ENCODE results near the gene DMAC2L.

DMAC2L gene

DNA sequence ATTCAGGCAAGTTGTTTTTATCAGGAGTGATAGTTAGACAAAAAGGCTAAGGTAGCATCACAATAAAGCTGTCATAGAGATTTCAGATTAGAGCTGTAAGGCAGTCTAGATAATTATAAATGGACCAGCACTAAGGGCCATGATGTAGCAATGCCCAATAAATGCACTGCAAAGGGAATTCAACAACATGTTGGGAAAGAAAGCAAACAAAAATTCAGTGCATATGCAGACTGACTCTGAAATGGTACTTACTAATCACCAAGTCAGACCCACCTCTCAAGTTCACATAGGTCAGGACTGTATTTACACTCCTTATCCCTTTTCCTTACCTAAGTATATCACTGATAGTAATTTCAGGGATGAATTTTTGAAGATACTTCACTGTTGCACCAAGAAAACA is 47.1 kb upstream of the DMAC2L start:
- Histone ChIP-seq H3F3A (ENCODE audit: insufficient read depth) (no peaks in the 10 kb centered on the region), H3K4me2 (ENCODE audit: low read depth, low read length, poor library complexity, severe bottlenecking) (no peak overlapping the region), H3K4me3 (ENCODE audit: insufficient read depth, low read length, poor library complexity, severe bottlenecking) (no peak overlapping the region), H3K27ac (ENCODE audit: low read depth, low read length) (no peak overlapping the region), H2AFZ (ENCODE audit: low read depth, low read length, severe bottlenecking) (no peak overlapping the region), H3K9me3 (ENCODE audit: insufficient read depth, low read length) (no peaks in the 10 kb centered on the region), H3K27me3 (ENCODE audit: low read length) (no peaks in the 10 kb centered on the region), H3K79me2 (ENCODE audit: insufficient read depth, low read length) (no peaks in the 10 kb centered on the region), H4K20me1 (ENCODE audit: low read depth, low read length) (no peaks in the 10 kb centered on the region), H3K36me3 (ENCODE audit: low read length) (no peaks in the 10 kb centered on the region), H3K9ac (ENCODE audit: low read length) (no peak overlapping the region), H3K9me2 (replicated peaks; ENCODE audit: insufficient read depth, low read length) (no peaks in the 10 kb centered on the region)
- TF ChIP-seq, protein P1, sequence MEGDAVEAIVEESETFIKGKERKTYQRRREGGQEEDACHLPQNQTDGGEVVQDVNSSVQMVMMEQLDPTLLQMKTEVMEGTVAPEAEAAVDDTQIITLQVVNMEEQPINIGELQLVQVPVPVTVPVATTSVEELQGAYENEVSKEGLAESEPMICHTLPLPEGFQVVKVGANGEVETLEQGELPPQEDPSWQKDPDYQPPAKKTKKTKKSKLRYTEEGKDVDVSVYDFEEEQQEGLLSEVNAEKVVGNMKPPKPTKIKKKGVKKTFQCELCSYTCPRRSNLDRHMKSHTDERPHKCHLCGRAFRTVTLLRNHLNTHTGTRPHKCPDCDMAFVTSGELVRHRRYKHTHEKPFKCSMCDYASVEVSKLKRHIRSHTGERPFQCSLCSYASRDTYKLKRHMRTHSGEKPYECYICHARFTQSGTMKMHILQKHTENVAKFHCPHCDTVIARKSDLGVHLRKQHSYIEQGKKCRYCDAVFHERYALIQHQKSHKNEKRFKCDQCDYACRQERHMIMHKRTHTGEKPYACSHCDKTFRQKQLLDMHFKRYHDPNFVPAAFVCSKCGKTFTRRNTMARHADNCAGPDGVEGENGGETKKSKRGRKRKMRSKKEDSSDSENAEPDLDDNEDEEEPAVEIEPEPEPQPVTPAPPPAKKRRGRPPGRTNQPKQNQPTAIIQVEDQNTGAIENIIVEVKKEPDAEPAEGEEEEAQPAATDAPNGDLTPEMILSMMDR (IDR thresholded peaks at IDR 0.05; ENCODE audit: insufficient read depth, low read length, poor library complexity, severe bottlenecking): no peak
- TF ChIP-seq EZH2phosphoT487 (conservative IDR thresholded peaks at IDR 0.05; ENCODE audit: low read length): no peak

DNA sequence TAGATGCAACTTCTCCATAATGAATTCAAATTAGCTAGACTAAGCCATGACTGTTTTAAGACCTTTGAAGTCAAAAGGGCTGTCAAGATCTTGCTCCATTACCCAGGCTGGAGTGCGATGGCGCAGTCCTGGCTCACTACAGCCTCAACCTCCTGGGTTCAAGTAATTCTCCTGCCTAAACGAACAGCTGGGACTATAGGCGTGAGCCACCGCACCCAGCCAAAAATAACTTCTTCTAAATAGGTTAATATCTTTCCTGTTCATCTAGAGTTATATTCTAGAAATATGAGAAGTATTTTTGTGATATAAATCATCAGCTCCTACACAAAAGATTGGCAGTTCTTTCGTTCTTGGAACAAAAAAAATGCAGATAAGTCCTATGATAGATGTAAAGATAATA is 41.2 kb upstream of the DMAC2L start:
- no peaks in the 10 kb centered on the region for H4K20me1 ChIP-seq (ENCODE audit: low read depth, low read length)
- H3K9me3 ChIP-seq (ENCODE audit: insufficient read depth, low read length): no peaks in the 10 kb centered on the region
- no peak overlapping the region for H3K4me2 ChIP-seq (ENCODE audit: low read depth, low read length, poor library complexity, severe bottlenecking)
- H3K9me2 ChIP-seq (replicated peaks; ENCODE audit: insufficient read depth, low read length): no peaks in the 10 kb centered on the region
- no peak overlapping the region for H3K27ac ChIP-seq (ENCODE audit: low read depth, low read length)
- TF ChIP-seq EZH2phosphoT487 (conservative IDR thresholded peaks at IDR 0.05; ENCODE audit: low read length): no peak
- TF ChIP-seq, protein P1 (IDR thresholded peaks at IDR 0.05; ENCODE audit: insufficient read depth, low read length, poor library complexity, severe bottlenecking): no peak
- no peaks in the 10 kb centered on the region for H3K27me3 ChIP-seq (ENCODE audit: low read length)
- no peaks in the 10 kb centered on the region for H3K79me2 ChIP-seq (ENCODE audit: insufficient read depth, low read length)
- H3K4me3 ChIP-seq (ENCODE audit: insufficient read depth, low read length, poor library complexity, severe bottlenecking): no peak overlapping the region
- no peak overlapping the region for H3K9ac ChIP-seq (ENCODE audit: low read length)
- H3K36me3 ChIP-seq (ENCODE audit: low read length): no peaks in the 10 kb centered on the region
- no peaks in the 10 kb centered on the region for H3F3A ChIP-seq (ENCODE audit: insufficient read depth)
- no peak overlapping the region for H2AFZ ChIP-seq (ENCODE audit: low read depth, low read length, severe bottlenecking)

DNA sequence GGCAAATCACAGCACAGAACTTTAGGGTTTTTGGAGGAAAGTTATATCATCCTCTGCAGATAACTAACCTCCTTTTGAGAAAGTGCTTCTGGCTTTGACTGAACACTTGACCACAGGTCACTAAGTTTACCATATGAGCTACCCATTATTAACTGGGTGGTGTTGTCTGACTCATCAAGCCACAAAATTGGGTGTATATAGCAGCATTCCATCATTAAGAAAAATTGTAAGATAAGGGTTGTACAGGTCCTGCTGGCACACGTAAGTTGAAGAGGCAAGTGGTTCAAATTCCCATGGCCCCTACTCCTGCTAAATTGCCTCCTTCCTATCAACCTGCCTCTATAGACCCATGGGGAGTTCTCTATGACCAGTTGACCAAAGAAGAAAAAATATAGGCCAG is 39.6 kb upstream of the DMAC2L start:
- H3K9me2 ChIP-seq (replicated peaks; ENCODE audit: insufficient read depth, low read length): no peaks in the 10 kb centered on the region
- H3F3A ChIP-seq (ENCODE audit: insufficient read depth): no peaks in the 10 kb centered on the region
- H4K20me1 ChIP-seq (ENCODE audit: low read depth, low read length): no peaks in the 10 kb centered on the region
- H3K9ac ChIP-seq (ENCODE audit: low read length): no peak overlapping the region
- no peak overlapping the region for H3K4me2 ChIP-seq (ENCODE audit: low read depth, low read length, poor library complexity, severe bottlenecking)
- H3K79me2 ChIP-seq (ENCODE audit: insufficient read depth, low read length): no peaks in the 10 kb centered on the region
- no peak overlapping the region for H3K27ac ChIP-seq (ENCODE audit: low read depth, low read length)
- TF ChIP-seq EZH2phosphoT487 (conservative IDR thresholded peaks at IDR 0.05; ENCODE audit: low read length): no peak
- TF ChIP-seq, protein P1 (IDR thresholded peaks at IDR 0.05; ENCODE audit: insufficient read depth, low read length, poor library complexity, severe bottlenecking): no peak
- no peaks in the 10 kb centered on the region for H3K9me3 ChIP-seq (ENCODE audit: insufficient read depth, low read length)
- no peak overlapping the region for H2AFZ ChIP-seq (ENCODE audit: low read depth, low read length, severe bottlenecking)
- no peaks in the 10 kb centered on the region for H3K27me3 ChIP-seq (ENCODE audit: low read length)
- H3K4me3 ChIP-seq (ENCODE audit: insufficient read depth, low read length, poor library complexity, severe bottlenecking): no peak overlapping the region
- no peaks in the 10 kb centered on the region for H3K36me3 ChIP-seq (ENCODE audit: low read length)
